CD14-positive monocyte (primary cell): ENCODE measurements around the gene OR1S2. TPM values are rescaled to one million over a fixed set of nuclear protein-coding genes. Genes with fewer than 3 reads are reported as not detected.

Source experiments
- DNase-seq, 3 donors: peaks; one replicate each; pipeline ENCODE4 v3.0.0-alpha.2; 2011 to 2022
- H2AFZ ChIP-seq: 2 replicates; pipeline ENCODE4 v1.6.0; 2012; ENCODE audit warnings: mild to moderate bottlenecking, low read depth, low read length, inconsistent platforms; ENCODE audit not compliant: insufficient read depth, poor library complexity, severe bottlenecking
- H3K27ac ChIP-seq, 2 donors: 1 replicate in 1 of 2; 2 replicates in 1 of 2; pipeline ENCODE4 v1.5.1; 2012 to 2013; ENCODE audit warnings: low read length in 2 of 2, control low read depth in 1 of 2, inconsistent platforms in 1 of 2, low read depth in 1 of 2, mild to moderate bottlenecking in 1 of 2
- H3K27me3 ChIP-seq, 2 donors: one replicate each; pipeline versions ENCODE4 v1.6.0 to v1.6.1; 2011 to 2013; ENCODE audit warnings: low read length in 2 of 2; ENCODE audit not compliant: control insufficient read depth in 2 of 2, insufficient read depth in 2 of 2
- H3K36me3 ChIP-seq, 2 donors: replicated peaks in 1 of 2; 1 replicate in 1 of 2; 2 replicates in 1 of 2; pipeline versions ENCODE4 v1.5.1 to v1.6.1; 2012 to 2013; ENCODE audit warnings: low read length in 2 of 2, control low read depth in 1 of 2, inconsistent platforms in 1 of 2, mild to moderate bottlenecking in 1 of 2; ENCODE audit not compliant: insufficient read depth in 2 of 2, control insufficient read depth in 1 of 2
- H3K4me1 ChIP-seq, 2 donors: 1 replicate in 1 of 2; 2 replicates in 1 of 2; pipeline versions ENCODE4 v1.5.1 to v1.6.1; 2012 to 2013; ENCODE audit warnings: low read length in 2 of 2, control low read depth in 1 of 2, inconsistent platforms in 1 of 2, mild to moderate bottlenecking in 1 of 2, moderate library complexity in 1 of 2; ENCODE audit not compliant: insufficient read depth in 2 of 2, control insufficient read depth in 1 of 2
- H3K4me2 ChIP-seq: replicated peaks from 2 replicates; pipeline ENCODE3; 2012; ENCODE audit warnings: low read length, moderate library complexity, mild to moderate bottlenecking; ENCODE audit not compliant: poor library complexity, severe bottlenecking; ENCODE audit errors: extremely low read depth
- H3K4me3 ChIP-seq, 3 experiments: fragments of 200-600 bp in 1 of 3; sonication (generic) in 1 of 3; replicated peaks in 1 of 3; 1 replicate in 2 of 3; 2 replicates in 1 of 3; pipeline ENCODE4 v1.5.1; 2011 to 2013; ENCODE audit warnings: low read length in 3 of 3, mild to moderate bottlenecking in 3 of 3, control low read depth in 2 of 3, low read depth in 2 of 3, inconsistent platforms in 1 of 3, moderate library complexity in 1 of 3
- H3K79me2 ChIP-seq: 2 replicates; pipeline ENCODE4 v1.6.0; 2012; ENCODE audit warnings: mild to moderate bottlenecking, control low read depth, inconsistent platforms, low read length, moderate library complexity; ENCODE audit not compliant: insufficient read depth
- H3K9ac ChIP-seq: 2 replicates; pipeline ENCODE4 v1.6.0; 2017; ENCODE audit warnings: low read length, mild to moderate bottlenecking; ENCODE audit not compliant: insufficient read depth, poor library complexity, severe bottlenecking
- H3K9me3 ChIP-seq, 2 donors: replicated peaks in 1 of 2; 1 replicate in 1 of 2; 2 replicates in 1 of 2; pipeline versions ENCODE4 v1.5.1 to v1.6.1; 2012 to 2013; ENCODE audit warnings: low read length in 2 of 2, control low read depth in 1 of 2; ENCODE audit not compliant: control insufficient read depth in 1 of 2, insufficient read depth in 1 of 2
- H4K20me1 ChIP-seq: 2 replicates; pipeline ENCODE4 v1.6.0; 2012; ENCODE audit warnings: mild to moderate bottlenecking, low read length, control low read depth, moderate library complexity; ENCODE audit not compliant: insufficient read depth
- H3K27ac Mint-ChIP-seq, 7 donors: one replicate each; pipeline ENCODE4 v1.8.0; 2020; ENCODE audit warnings: mild to moderate bottlenecking in 7 of 7, mixed read lengths in 7 of 7, moderate library complexity in 6 of 7, inconsistent platforms in 2 of 7
- H3K27me3 Mint-ChIP-seq, 3 donors: one replicate each; pipeline ENCODE4 v1.8.0; 2021 to 2022; ENCODE audit warnings: low read depth in 3 of 3, mild to moderate bottlenecking in 3 of 3, mixed read lengths in 3 of 3, moderate library complexity in 3 of 3, inconsistent platforms in 1 of 3
- H3K36me3 Mint-ChIP-seq, 2 donors: one replicate each; pipeline ENCODE4 v1.8.0; 2020; ENCODE audit warnings: mixed read lengths in 2 of 2, inconsistent platforms in 1 of 2, mild to moderate bottlenecking in 1 of 2
- H3K4me1 Mint-ChIP-seq: one replicate; pipeline ENCODE4 v1.8.0; 2020; ENCODE audit warnings: mild to moderate bottlenecking, mixed read lengths
- H3K4me3 Mint-ChIP-seq, 2 donors: one replicate each; pipeline ENCODE4 v1.8.0; 2020; ENCODE audit warnings: mild to moderate bottlenecking in 2 of 2, mixed read lengths in 2 of 2, moderate library complexity in 1 of 2
- H3K9me3 Mint-ChIP-seq, 7 donors: one replicate each; pipeline ENCODE4 v1.8.0; 2020 to 2022; ENCODE audit warnings: mixed read lengths in 7 of 7, mild to moderate bottlenecking in 6 of 7, moderate library complexity in 6 of 7, inconsistent platforms in 2 of 7
- WGBS: methylation state at CpG from one replicate; pipeline ENCODE4 v1.1.5; 2013; ENCODE audit warnings: missing lambda C conversion rate; ENCODE audit not compliant: insufficient coverage; 5-methylcytosine and 5-hydroxymethylcytosine counted together
- intact Hi-C, 2 donors: fragments of 100-400 bp; cut with micrococcal nuclease; formaldehyde crosslinking; loops; one replicate each; pipeline versions ENCODE4 v1.15.0 to v1.15.1; 2023
- polyA plus RNA-seq, 3 donors: library from polyadenylated mRNA; depleted of rRNA in 1 of 3; unstranded in 2 of 3; stranded (reverse) in 1 of 3; fragments of 300-500 nt in 2 of 3; fragments of >200 nt in 1 of 3; fragmentation: Illumina TruSeq in 2 of 3; gene quantifications; 1 replicate in 2 of 3; 2 replicates in 1 of 3; pipeline ENCODE4 v1.2.3, GENCODE V29; 2012 to 2021
- TF ChIP-seq, protein P1 (sequence below): fragments of 200-600 bp; IDR thresholded peaks from one replicate; pipeline ENCODE4 v1.8.0; 2022; ENCODE audit warnings: antibody characterized with exemption, mild to moderate bottlenecking

Gene OR1S2
- polyA plus RNA-seq, 3 donors, result not detected

DNA sequence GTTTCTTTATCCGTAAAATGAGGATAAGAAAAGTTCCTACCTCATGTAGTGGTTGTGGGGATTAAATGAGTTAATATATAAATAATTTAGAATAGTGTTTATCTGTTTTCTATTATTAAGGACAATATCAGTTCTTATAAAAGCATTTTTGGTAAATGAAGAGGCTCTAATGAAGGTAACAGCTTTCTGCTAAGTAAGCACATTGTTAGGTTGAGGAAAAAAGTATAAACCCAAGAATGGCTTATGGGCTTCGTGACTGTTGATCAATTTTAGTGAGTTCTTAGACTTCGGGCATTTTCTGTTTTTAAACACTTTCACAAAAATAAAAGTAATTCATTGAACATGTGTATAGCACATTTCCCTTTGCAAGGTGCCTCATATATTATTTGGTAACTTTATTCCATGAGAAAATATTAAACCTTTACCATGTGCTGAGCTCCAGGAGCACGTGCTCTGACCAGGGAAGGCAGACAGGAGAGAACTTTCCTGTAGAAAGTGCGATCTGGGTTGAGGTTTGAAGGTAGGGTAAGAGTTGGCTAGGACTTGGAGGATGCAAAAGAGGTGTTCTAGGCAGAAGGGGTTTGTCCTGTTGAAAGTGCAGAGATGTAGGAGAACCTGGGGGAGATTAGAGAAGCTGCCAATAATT is 26.4 kb downstream of the OR1S2 start:
- Histone ChIP-seq H3K9me3 (no peaks in the 10 kb centered on the region), H3K79me2 (no peaks in the 10 kb centered on the region), H3K27ac (no peak overlapping the region), H2AFZ (no peak overlapping the region), H4K20me1 (no peaks in the 10 kb centered on the region), H3K9ac (no peak overlapping the region), H3K36me3 (no peaks in the 10 kb centered on the region), H3K4me3 (no peak overlapping the region), H3K4me2 (no peak overlapping the region), H3K4me1 (no peaks in the 10 kb centered on the region), H3K27me3 (no peaks in the 10 kb centered on the region)
- DNase-seq, result no peak
- TF ChIP-seq, protein P1, sequence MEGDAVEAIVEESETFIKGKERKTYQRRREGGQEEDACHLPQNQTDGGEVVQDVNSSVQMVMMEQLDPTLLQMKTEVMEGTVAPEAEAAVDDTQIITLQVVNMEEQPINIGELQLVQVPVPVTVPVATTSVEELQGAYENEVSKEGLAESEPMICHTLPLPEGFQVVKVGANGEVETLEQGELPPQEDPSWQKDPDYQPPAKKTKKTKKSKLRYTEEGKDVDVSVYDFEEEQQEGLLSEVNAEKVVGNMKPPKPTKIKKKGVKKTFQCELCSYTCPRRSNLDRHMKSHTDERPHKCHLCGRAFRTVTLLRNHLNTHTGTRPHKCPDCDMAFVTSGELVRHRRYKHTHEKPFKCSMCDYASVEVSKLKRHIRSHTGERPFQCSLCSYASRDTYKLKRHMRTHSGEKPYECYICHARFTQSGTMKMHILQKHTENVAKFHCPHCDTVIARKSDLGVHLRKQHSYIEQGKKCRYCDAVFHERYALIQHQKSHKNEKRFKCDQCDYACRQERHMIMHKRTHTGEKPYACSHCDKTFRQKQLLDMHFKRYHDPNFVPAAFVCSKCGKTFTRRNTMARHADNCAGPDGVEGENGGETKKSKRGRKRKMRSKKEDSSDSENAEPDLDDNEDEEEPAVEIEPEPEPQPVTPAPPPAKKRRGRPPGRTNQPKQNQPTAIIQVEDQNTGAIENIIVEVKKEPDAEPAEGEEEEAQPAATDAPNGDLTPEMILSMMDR, result no peak
- Mint-ChIP-seq H3K4me3 (no peak overlapping the region), H3K27ac (no peak overlapping the region), H3K36me3 (no peaks in the 10 kb centered on the region), H3K9me3 (peaks cover 0 to 6% (median 2%) of the 10 kb centered on the region in 7 donors), H3K27me3 (peaks cover 0 to 2% (median 0%) of the 10 kb centered on the region in 3 donors), H3K4me1 (no peaks in the 10 kb centered on the region)
- 81% methylated on average over 2 of the region's 5 CpGs for WGBS
- intact Hi-C loops, result no loop called here

DNA sequence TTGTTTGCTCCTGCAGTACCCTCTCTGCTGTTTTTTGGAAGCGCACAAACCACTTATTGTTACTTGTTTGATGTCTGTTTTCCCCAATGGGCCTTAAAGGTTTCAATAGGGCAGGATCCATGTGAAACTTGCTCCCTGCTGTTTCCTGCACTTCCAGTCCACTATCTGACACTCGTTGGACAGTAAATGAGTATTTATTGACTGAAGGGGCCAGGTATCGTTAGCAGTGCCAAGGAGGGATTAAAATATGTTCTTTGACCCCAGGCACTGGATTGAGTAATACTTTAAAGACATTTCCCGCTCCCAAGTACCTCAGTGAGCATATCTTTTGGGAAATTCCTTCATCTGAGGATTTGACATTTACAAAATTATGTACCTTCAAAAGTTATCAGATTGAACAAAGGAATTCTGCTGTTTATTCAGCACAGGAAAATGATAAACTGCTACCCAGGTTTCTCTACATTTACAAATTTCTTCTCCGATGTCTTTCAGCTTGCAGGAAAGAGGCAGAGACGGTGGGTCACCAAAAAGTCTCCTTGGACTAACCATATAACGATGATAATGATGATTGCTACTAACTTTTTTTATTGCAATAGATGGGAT is 38.3 kb downstream of the OR1S2 start:
- Histone ChIP-seq H3K9ac (no peak overlapping the region), H3K27ac (no peak overlapping the region), H3K27me3 (no peaks in the 10 kb centered on the region), H3K9me3 (no peaks in the 10 kb centered on the region), H3K79me2 (no peaks in the 10 kb centered on the region), H3K4me1 (no peaks in the 10 kb centered on the region), H4K20me1 (no peaks in the 10 kb centered on the region), H3K36me3 (no peaks in the 10 kb centered on the region), H3K4me3 (no peak overlapping the region), H3K4me2 (no peak overlapping the region), H2AFZ (no peak overlapping the region)
- 50% methylated on average over 1 of the region's 7 CpGs for WGBS
- TF ChIP-seq, protein P1, result no peak
- Mint-ChIP-seq H3K27me3 (no peaks in the 10 kb centered on the region), H3K27ac (no peak overlapping the region), H3K4me1 (no peaks in the 10 kb centered on the region), H3K36me3 (no peaks in the 10 kb centered on the region), H3K9me3 (peaks cover 0 to 3% (median 0%) of the 10 kb centered on the region in 7 donors), H3K4me3 (no peak overlapping the region)
- no peak for DNase-seq
- intact Hi-C loops, result no loop called here
